ENCODE data around the gene TRIM59.
A peak's percentile ranks its signal among the peaks of the same experiment; 100 is the strongest.

The TRIM59 gene

GRCh38 chr3:160448845-160449635 lies 546 bp downstream of the TRIM59 start (continued):
- no peak for TF ChIP-seq ZNF510 (tag by site-specific recombination; IDR thresholded peaks at IDR 0.05; ENCODE audit: insufficient replicate concordance)
- no peak for TF ChIP-seq ZNF132 (tag by site-specific recombination; IDR thresholded peaks at IDR 0.05; ENCODE audit: borderline replicate concordance)
- 0 out of 2 replicates have a peak, but pooled peaks have one; percentile 7 for TF ChIP-seq EGR2 (tag by site-specific recombination; IDR thresholded peaks at IDR 0.05; ENCODE audit: low read depth)
- TF ChIP-seq RBAK (tag by site-specific recombination; IDR thresholded peaks at IDR 0.05), result no peak
- TF ChIP-seq ZNF112 (tag by site-specific recombination; IDR thresholded peaks at IDR 0.05), result no peak
- no peak for TF ChIP-seq TCF7L2 (IDR thresholded peaks at IDR 0.05; ENCODE audit: borderline replicate concordance, low read depth, low read length)
- TF ChIP-seq ZNF404 (tag by site-specific recombination; IDR thresholded peaks at IDR 0.05), result no peak
- TF ChIP-seq ZNF654 (tag by site-specific recombination; IDR thresholded peaks at IDR 0.05; ENCODE audit: low read depth), result no peak
- no peak for TF ChIP-seq ZFP69B (tag by site-specific recombination; IDR thresholded peaks at IDR 0.05)
- TF ChIP-seq ZNF19 (tag by site-specific recombination; IDR thresholded peaks at IDR 0.05; ENCODE audit: low read depth), result no peak
- TF ChIP-seq ZNF324 (tag by site-specific recombination; IDR thresholded peaks at IDR 0.05), result no peak
- no peak for TF ChIP-seq ZNF23 (tag by site-specific recombination; IDR thresholded peaks at IDR 0.05; ENCODE audit: borderline replicate concordance)
- TF ChIP-seq ZNF138 (tag by site-specific recombination; IDR thresholded peaks at IDR 0.05; ENCODE audit: borderline replicate concordance), result no peak
- no peak for TF ChIP-seq ZNF626 (tag by site-specific recombination; IDR thresholded peaks at IDR 0.05)
- TF ChIP-seq GLI2 (tag by site-specific recombination; IDR thresholded peaks at IDR 0.05; ENCODE audit: borderline replicate concordance, low read depth), result no peak
- TF ChIP-seq ZNF202 (tag by site-specific recombination; IDR thresholded peaks at IDR 0.05; ENCODE audit: borderline replicate concordance), result no peak
- TF ChIP-seq ZNF292 (tag by site-specific recombination; IDR thresholded peaks at IDR 0.05; ENCODE audit: borderline replicate concordance, low read depth), result no peak
- no peak for TF ChIP-seq ZNF221 (tag by site-specific recombination; IDR thresholded peaks at IDR 0.05; ENCODE audit: borderline replicate concordance)
- no peak for TF ChIP-seq ZNF488 (tag by site-specific recombination; IDR thresholded peaks at IDR 0.05)
- TF ChIP-seq ZNF148 (tag by site-specific recombination; IDR thresholded peaks at IDR 0.05; ENCODE audit: borderline replicate concordance), result no peak
- TF ChIP-seq ZNF280D (tag by site-specific recombination; IDR thresholded peaks at IDR 0.05), result peak; percentile 80; the same call in 1 of the 2 replicates
- TF ChIP-seq ZNF18 (tag by site-specific recombination; IDR thresholded peaks at IDR 0.05), result no peak
- TF ChIP-seq ZNF792 (tag by site-specific recombination; IDR thresholded peaks at IDR 0.05), result 0 out of 2 replicates have a peak, but pooled peaks have one; percentile 21
- TF ChIP-seq GFI1B (tag by site-specific recombination; IDR thresholded peaks at IDR 0.05), result no peak
- TF ChIP-seq PATZ1 (tag by site-specific recombination; IDR thresholded peaks at IDR 0.05), result no peak; the same call in none of the 2 replicates
- TF ChIP-seq ZNF121 (tag by site-specific recombination; IDR thresholded peaks at IDR 0.05), result peak; percentile 61
- TF ChIP-seq ZNF266 (tag by site-specific recombination; IDR thresholded peaks at IDR 0.05; ENCODE audit: low read depth), result no peak
- TF ChIP-seq ZNF621 (tag by site-specific recombination; IDR thresholded peaks at IDR 0.05), result no peak
- no peak for TF ChIP-seq ZSCAN16 (tag by site-specific recombination; IDR thresholded peaks at IDR 0.05)
